ENCODE measurements around the gene STYXL1.
A peak's percentile ranks its signal among the peaks of the same experiment; 100 is the strongest.

STYXL1 gene

DNA sequence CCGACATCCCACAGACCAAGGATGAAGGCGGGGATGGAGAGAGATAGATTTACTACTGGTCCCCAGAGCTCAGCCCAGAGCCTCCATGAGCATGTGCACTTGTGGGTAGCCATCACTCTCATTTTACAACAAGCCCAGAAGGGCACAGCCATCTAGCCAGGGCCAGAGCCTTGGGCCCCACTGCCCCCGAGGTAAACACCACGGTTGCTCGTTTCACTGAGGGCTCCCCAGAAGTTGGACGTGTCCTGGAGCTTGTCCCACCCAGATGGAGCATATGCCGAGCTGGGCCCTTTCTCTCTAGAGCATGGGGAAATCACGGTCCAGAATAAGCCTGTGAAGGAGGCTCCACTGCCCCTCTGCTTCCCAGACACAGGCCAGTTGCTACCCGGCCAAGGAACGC lies 44.4 kb downstream of the STYXL1 start:
- no peak overlapping the region for H3K27ac ChIP-seq (ENCODE audit: low read depth, low read length)
- H3K36me3 ChIP-seq (ENCODE audit: control insufficient read depth, insufficient read depth, low read length): peaks cover 31% of the 10 kb centered on the region
- H3K27me3 ChIP-seq (ENCODE audit: control insufficient read depth, insufficient read depth, low read length): no peaks in the 10 kb centered on the region
- H3K9me3 ChIP-seq (ENCODE audit: control insufficient read depth, insufficient read depth, low read length): no peaks in the 10 kb centered on the region
- no peak overlapping the region for H3K4me3 ChIP-seq (ENCODE audit: low read depth, low read length)
- no peaks in the 10 kb centered on the region for H3K4me1 ChIP-seq (ENCODE audit: control insufficient read depth, insufficient read depth, low read length)
- H3K9ac ChIP-seq (ENCODE audit: low read depth, low read length): no peak overlapping the region

DNA sequence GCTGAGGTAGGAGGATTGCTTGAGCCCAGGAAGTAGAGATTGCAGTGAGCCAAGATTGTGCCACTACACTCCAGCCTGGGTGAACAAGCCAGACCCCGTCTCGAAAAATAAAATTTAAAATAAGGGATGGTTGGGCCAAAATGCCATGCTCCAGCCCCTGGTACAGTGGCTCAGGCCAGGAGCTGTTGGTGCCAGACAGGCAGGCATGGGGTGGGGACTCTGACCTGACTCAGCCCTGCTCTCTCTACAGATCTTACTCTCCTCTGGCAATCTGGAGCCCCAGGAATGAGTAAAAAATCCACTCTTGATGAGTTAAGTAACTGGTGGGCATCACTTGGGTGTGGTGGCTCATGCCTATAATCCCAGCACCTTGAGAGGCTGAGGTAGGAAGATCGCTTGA lies 45.0 kb downstream of the STYXL1 start:
- Histone ChIP-seq H3K4me3 (ENCODE audit: low read depth, low read length) (no peak overlapping the region), H3K27ac (ENCODE audit: low read depth, low read length) (no peak overlapping the region), H3K27me3 (ENCODE audit: control insufficient read depth, insufficient read depth, low read length) (no peaks in the 10 kb centered on the region), H3K4me1 (ENCODE audit: control insufficient read depth, insufficient read depth, low read length) (no peaks in the 10 kb centered on the region), H3K36me3 (ENCODE audit: control insufficient read depth, insufficient read depth, low read length) (peaks cover 31% of the 10 kb centered on the region), H3K9me3 (ENCODE audit: control insufficient read depth, insufficient read depth, low read length) (no peaks in the 10 kb centered on the region), H3K9ac (ENCODE audit: low read depth, low read length) (no peak overlapping the region)

DNA sequence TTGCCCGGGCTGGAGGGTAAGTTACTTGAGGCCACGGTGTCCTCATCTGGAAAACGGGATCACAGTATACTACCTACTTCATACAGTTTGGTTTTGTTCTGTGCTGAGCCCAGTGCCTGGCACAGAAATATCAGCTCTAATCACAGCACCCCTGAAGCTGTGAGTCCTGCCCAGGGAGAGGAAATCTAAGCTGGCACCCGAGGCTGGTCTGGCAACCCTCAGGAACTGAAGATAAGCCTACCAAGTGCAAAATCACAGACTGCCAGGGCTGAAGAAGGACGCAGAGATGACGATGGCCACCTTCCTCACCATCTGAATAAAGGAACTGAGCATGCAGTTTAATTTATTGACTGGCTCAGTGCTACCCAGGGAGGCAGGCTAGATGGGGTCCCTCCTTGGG lies 45.7 kb downstream of the STYXL1 start:
- Histone ChIP-seq H3K27ac (ENCODE audit: low read depth, low read length) (no peak overlapping the region), H3K36me3 (ENCODE audit: control insufficient read depth, insufficient read depth, low read length) (peaks cover 31% of the 10 kb centered on the region), H3K27me3 (ENCODE audit: control insufficient read depth, insufficient read depth, low read length) (no peaks in the 10 kb centered on the region), H3K4me1 (ENCODE audit: control insufficient read depth, insufficient read depth, low read length) (no peaks in the 10 kb centered on the region), H3K4me3 (ENCODE audit: low read depth, low read length) (no peak overlapping the region), H3K9ac (ENCODE audit: low read depth, low read length) (no peak overlapping the region), H3K9me3 (ENCODE audit: control insufficient read depth, insufficient read depth, low read length) (no peaks in the 10 kb centered on the region)

DNA sequence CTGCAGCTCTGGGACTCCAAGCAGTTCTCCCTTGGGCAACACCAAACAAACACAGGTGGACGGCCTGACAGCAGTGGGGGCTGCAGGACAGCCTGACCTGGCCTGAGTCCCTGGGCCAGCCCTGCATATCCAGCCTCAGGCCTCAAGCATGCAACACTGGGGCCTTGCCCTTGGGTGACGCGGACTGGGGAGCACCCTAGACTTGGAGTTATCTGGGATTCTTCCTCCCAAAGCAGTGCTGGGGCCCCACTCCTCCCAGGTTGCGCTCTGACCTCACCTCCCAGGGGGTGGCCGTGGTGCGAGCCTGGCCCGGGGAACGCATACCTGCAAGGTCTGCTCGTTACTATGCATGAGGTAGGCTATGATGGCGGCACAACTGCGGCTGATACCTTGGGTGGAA lies 47.2 kb downstream of the STYXL1 start:
- no peaks in the 10 kb centered on the region for H3K27me3 ChIP-seq (ENCODE audit: control insufficient read depth, insufficient read depth, low read length)
- H3K9ac ChIP-seq (ENCODE audit: low read depth, low read length): no peak overlapping the region
- H3K36me3 ChIP-seq (ENCODE audit: control insufficient read depth, insufficient read depth, low read length): peaks cover 39% of the 10 kb centered on the region

DNA sequence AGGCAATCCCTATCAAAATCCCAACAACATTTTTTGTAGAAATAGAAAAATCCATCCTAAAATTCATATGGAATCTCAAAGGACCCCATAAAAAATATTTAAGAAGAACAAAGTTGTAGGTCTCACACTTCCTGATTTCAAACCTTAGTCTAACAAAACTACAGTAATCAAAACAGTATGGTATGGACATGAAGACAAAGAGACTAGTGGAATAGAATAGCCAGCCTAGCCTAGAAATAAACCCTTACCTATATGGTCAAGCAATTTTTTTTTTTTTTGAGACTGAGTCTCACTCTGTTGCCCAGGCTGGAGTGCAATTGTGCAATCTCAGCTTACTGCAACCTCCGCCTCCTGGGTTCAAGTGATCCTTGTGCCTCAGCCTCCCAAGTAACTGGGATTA lies 49.8 kb downstream of the STYXL1 start:
- Histone ChIP-seq H3K27ac (ENCODE audit: low read depth, low read length) (no peak overlapping the region), H3K27me3 (ENCODE audit: control insufficient read depth, insufficient read depth, low read length) (no peaks in the 10 kb centered on the region), H3K36me3 (ENCODE audit: control insufficient read depth, insufficient read depth, low read length) (peaks cover 28% of the 10 kb centered on the region)

More for the DNA sequence above, 47.2 kb downstream of the STYXL1 start:
- H3K9me3 ChIP-seq (ENCODE audit: control insufficient read depth, insufficient read depth, low read length): no peaks in the 10 kb centered on the region
- H3K4me1 ChIP-seq (ENCODE audit: control insufficient read depth, insufficient read depth, low read length): no peaks in the 10 kb centered on the region
- no peak overlapping the region for H3K4me3 ChIP-seq (ENCODE audit: low read depth, low read length)
- no peak overlapping the region for H3K27ac ChIP-seq (ENCODE audit: low read depth, low read length)

DNA sequence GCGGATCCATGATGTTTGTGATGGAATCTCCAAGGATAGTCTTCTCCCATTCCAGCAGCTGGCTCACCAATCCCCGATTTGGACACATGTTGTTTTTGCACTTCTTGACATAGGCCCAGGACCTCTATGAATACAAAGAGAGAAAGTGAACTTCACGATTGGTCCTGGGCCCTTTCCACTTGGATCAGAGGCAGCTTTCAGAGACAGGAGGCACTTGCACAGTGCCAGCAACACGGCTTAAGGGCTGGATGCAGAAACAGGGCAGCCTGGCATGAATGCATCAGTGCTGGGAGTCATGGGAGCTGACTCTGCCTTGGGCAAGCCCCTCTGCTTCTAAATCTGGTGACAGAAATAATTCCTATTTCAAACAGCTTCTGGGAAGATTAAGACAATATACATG lies 51.3 kb downstream of the STYXL1 start:
- H3K4me1 ChIP-seq (ENCODE audit: control insufficient read depth, insufficient read depth, low read length): no peaks in the 10 kb centered on the region; the same call in 1 of the 2 replicates
- H3K4me3 ChIP-seq (ENCODE audit: low read depth, low read length): no peak overlapping the region
- no peak overlapping the region for H3K27ac ChIP-seq (ENCODE audit: low read depth, low read length)
- no peak overlapping the region for H3K9ac ChIP-seq (ENCODE audit: low read depth, low read length)
- peaks cover 21% of the 10 kb centered on the region for H3K36me3 ChIP-seq (ENCODE audit: control insufficient read depth, insufficient read depth, low read length)
- no peaks in the 10 kb centered on the region for H3K27me3 ChIP-seq (ENCODE audit: control insufficient read depth, insufficient read depth, low read length)
- H3K9me3 ChIP-seq (ENCODE audit: control insufficient read depth, insufficient read depth, low read length): no peaks in the 10 kb centered on the region

More for the DNA sequence above, 49.8 kb downstream of the STYXL1 start:
- Histone ChIP-seq H3K9me3 (ENCODE audit: control insufficient read depth, insufficient read depth, low read length) (no peaks in the 10 kb centered on the region), H3K4me1 (ENCODE audit: control insufficient read depth, insufficient read depth, low read length) (no peaks in the 10 kb centered on the region; the same call in 1 of the 2 replicates), H3K9ac (ENCODE audit: low read depth, low read length) (no peak overlapping the region), H3K4me3 (ENCODE audit: low read depth, low read length) (no peak overlapping the region)

DNA sequence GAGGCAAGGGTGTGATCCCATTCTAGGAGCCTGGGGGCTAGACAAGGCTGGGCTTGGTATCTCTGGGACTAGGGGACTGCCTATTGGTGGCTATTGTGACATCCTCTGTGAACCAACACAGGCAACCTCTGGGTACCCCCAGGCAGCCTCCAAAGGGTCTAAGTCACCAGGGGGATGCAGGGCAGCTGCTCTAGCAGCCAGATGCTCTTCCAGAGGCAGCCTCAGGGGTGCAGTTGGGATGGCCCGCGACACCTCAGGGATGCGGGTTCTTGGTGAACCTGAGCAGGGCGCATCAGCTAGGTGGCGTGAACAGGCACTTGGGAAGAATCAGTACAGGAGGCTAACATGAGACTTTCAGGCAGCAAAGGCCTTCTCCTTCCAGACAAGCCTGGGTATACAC lies 51.8 kb downstream of the STYXL1 start:
- H3K4me3 ChIP-seq (ENCODE audit: low read depth, low read length): no peak overlapping the region
- H3K27ac ChIP-seq (ENCODE audit: low read depth, low read length): no peak overlapping the region
- H3K4me1 ChIP-seq (ENCODE audit: control insufficient read depth, insufficient read depth, low read length): peaks cover under 1% of the 10 kb centered on the region; the same call in 1 of the 2 replicates
- no peaks in the 10 kb centered on the region for H3K9me3 ChIP-seq (ENCODE audit: control insufficient read depth, insufficient read depth, low read length)
- H3K27me3 ChIP-seq (ENCODE audit: control insufficient read depth, insufficient read depth, low read length): no peaks in the 10 kb centered on the region
- no peak overlapping the region for H3K9ac ChIP-seq (ENCODE audit: low read depth, low read length)
- H3K36me3 ChIP-seq (ENCODE audit: control insufficient read depth, insufficient read depth, low read length): peaks cover 18% of the 10 kb centered on the region

DNA sequence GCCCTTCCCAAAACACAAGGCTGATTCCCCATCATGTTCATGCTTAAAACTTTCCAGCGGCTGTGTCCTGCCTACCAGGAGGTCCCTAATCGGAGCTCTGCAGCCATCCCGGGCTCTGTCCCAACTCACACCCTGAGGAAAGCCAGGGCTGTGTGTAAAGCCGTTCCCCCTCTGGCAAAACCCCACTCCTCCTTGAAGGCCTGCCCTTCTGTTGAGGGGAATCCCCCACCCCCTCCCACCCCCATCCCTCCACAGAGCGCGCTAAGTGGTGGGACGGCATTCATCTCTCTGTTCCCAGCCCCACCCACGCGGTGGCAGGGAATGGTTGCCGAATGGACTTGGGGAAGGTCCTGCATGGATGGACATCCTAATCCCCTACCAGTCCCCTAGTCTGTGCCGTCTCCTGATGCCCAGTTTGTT lies 52.7 kb downstream of the STYXL1 start:
- H3K4me3 ChIP-seq (ENCODE audit: low read depth, low read length): peak overlapping the region; percentile 70
- peaks cover 4% of the 10 kb centered on the region; the same call in 1 of the 2 replicates for H3K4me1 ChIP-seq (ENCODE audit: control insufficient read depth, insufficient read depth, low read length)
- peaks cover 12% of the 10 kb centered on the region for H3K36me3 ChIP-seq (ENCODE audit: control insufficient read depth, insufficient read depth, low read length)
- no peaks in the 10 kb centered on the region for H3K27me3 ChIP-seq (ENCODE audit: control insufficient read depth, insufficient read depth, low read length)
- no peak overlapping the region for H3K9ac ChIP-seq (ENCODE audit: low read depth, low read length)
- H3K9me3 ChIP-seq (ENCODE audit: control insufficient read depth, insufficient read depth, low read length): no peaks in the 10 kb centered on the region
- peak overlapping the region; percentile 58 for H3K27ac ChIP-seq (ENCODE audit: low read depth, low read length)

DNA sequence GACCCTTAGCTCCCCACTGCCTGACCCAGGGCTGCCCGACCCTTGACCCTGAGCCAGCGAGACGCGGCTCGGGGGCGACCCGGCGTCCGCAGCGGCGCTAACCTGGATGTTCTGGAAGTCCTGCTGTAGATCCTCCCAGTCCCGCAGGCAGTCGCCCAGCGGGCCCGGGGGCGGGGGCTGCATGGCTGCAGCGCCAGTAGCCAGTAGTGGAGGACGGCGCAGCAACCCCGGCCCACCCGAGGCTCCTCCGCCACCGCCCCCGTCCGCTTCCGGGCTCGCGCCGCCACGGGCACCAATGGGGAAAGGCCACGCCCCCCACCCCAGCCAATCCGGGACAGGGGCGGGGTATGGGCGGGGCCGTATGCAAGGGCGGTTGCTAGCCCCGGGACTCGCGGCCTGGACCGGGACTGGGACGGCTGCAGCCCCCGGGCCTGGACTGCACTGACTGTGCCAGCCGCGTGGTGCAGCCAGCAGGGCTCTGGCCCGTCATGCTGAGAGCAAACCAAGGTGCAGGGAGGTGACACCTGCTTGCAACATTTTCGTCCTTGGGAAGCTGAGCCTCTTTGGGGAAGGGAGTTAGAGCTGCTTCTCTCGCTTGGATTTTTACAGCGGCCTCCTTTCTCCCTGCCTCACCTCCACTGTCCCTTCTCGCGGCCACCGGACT lies 53.3 kb downstream of the STYXL1 start, which contains the start of gene TMEM120A:
Gene TMEM120A (minus strand): TSS at position 208 of the 664 bp plus-strand sequence. CDS start 25 bp downstream, at position 183.
- H3K27me3 ChIP-seq (ENCODE audit: control insufficient read depth, insufficient read depth, low read length): no peaks in the 10 kb centered on the region
- peak within 1 kb of the TSS; percentile 58 for H3K27ac ChIP-seq (ENCODE audit: low read depth, low read length)
- peak within 1 kb of the TSS; percentile 70 for H3K4me3 ChIP-seq (ENCODE audit: low read depth, low read length)
- peaks cover 5% of the 10 kb centered on the region; the same call in 1 of the 2 replicates for H3K4me1 ChIP-seq (ENCODE audit: control insufficient read depth, insufficient read depth, low read length)
- peaks cover 12% of the 10 kb centered on the region for H3K36me3 ChIP-seq (ENCODE audit: control insufficient read depth, insufficient read depth, low read length)
- no peaks in the 10 kb centered on the region for H3K9me3 ChIP-seq (ENCODE audit: control insufficient read depth, insufficient read depth, low read length)
- H3K9ac ChIP-seq (ENCODE audit: low read depth, low read length): peak within 1 kb of the TSS; percentile 8; the same call in 1 of the 2 replicates

DNA sequence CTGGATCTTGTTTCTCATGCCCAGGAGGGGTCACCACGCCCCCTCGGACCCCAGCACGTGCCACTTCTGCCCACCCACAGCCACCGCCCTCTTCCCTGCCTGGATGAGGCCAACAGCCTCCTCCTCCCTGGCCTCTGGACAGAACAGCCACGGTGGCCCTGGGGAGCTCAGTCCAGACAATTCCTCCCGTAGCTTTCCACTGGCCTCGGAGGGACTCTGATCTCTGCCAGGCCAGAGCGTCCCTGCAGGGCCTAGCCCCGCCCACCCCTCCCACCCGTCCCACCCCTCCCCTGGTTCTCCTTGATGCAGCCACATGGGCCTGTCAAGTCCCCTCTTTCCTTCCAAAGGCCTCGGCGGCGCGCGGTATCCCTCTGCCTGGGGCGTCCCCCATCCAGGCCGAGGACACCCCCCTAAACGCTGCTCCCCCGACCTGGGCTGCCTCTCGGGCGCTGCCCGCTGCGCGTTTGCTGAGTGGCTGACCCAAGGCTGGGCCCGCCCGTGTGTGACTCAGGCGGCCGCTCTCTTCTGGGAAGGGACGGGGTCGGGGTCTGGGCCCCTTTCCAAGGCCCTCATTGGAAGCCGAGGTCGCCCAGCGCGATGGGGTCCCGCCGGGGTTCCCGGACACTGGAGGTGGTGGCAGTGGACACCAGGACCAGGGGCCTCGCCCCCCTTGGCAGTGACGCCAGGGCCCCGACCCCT lies 54.0 kb downstream of the STYXL1 start:
- H3K9ac ChIP-seq (ENCODE audit: low read depth, low read length): peak overlapping the region; percentile 8; the same call in 1 of the 2 replicates
- H3K9me3 ChIP-seq (ENCODE audit: control insufficient read depth, insufficient read depth, low read length): no peaks in the 10 kb centered on the region
- H3K4me3 ChIP-seq (ENCODE audit: low read depth, low read length): peak overlapping the region; percentile 70
- H3K27ac ChIP-seq (ENCODE audit: low read depth, low read length): peak overlapping the region; percentile 51
- no peaks in the 10 kb centered on the region for H3K27me3 ChIP-seq (ENCODE audit: control insufficient read depth, insufficient read depth, low read length)
- peaks cover 10% of the 10 kb centered on the region; the same call in 1 of the 2 replicates for H3K4me1 ChIP-seq (ENCODE audit: control insufficient read depth, insufficient read depth, low read length)
- peaks cover 12% of the 10 kb centered on the region for H3K36me3 ChIP-seq (ENCODE audit: control insufficient read depth, insufficient read depth, low read length)

All from HUES48 (cell line).